ENCODE measurements around the gene TPST1.

GRCh38 chr7:66190504-66190857, 14.7 kb upstream of the TPST1 start:
- no peak for TF ChIP-seq CREB1 (IDR thresholded peaks at IDR 0.05)
- TF ChIP-seq EP300 (IDR thresholded peaks at IDR 0.05; ENCODE audit: borderline replicate concordance in 1 of 2, low read depth in 2 of 2, low read length in 2 of 2), result no peak
- no peak for TF ChIP-seq CTCF (IDR thresholded peaks at IDR 0.05; ENCODE audit: control extremely low read depth in 1 of 3, insufficient read depth in 1 of 3, low read depth in 1 of 3, low read length in 3 of 3)
- TF ChIP-seq YY1 (IDR thresholded peaks at IDR 0.05; ENCODE audit: low read depth, low read length), result no peak
- no peak for TF ChIP-seq RAD21 (IDR thresholded peaks at IDR 0.05 in 1 of 2, conservative IDR thresholded peaks at IDR 0.05 in 1 of 2; ENCODE audit: low read depth in 2 of 2, low read length in 2 of 2)
- no peak for TF ChIP-seq NANOG (IDR thresholded peaks at IDR 0.05; ENCODE audit: insufficient read depth, low read depth, low read length, poor library complexity, severe bottlenecking)
- TF ChIP-seq CBX5 (IDR thresholded peaks at IDR 0.05; ENCODE audit: low read depth, low read length), result no peak
- TF ChIP-seq CBX8 (IDR thresholded peaks at IDR 0.05; ENCODE audit: borderline replicate concordance, low read depth, low read length), result no peak
- no peak for TF ChIP-seq SUZ12 (IDR thresholded peaks at IDR 0.05; ENCODE audit: low read length)
- TF ChIP-seq POLR2A (IDR thresholded peaks at IDR 0.05; ENCODE audit: control extremely low read depth in 1 of 2, low read depth in 2 of 2, low read length in 2 of 2), result no peak
- no peak for TF ChIP-seq SIN3A (conservative IDR thresholded peaks at IDR 0.05 in 1 of 2, IDR thresholded peaks at IDR 0.05 in 1 of 2; ENCODE audit: low read depth in 1 of 2, low read length in 2 of 2)
- TF ChIP-seq SAP30 (IDR thresholded peaks at IDR 0.05; ENCODE audit: insufficient read depth, insufficient replicate concordance, low read length), result no peak
- no peak for TF ChIP-seq ZNF274 (IDR thresholded peaks at IDR 0.05; ENCODE audit: borderline replicate concordance, extremely low read depth, low read length)
- TF ChIP-seq EZH2 (IDR thresholded peaks at IDR 0.05; ENCODE audit: low read depth, low read length, severe bottlenecking), result no peak

Measured in H1 (cell line).